G401.6 (cell line): ENCODE measurements around the gene NOS1.

ENCODE experiments used
- FAIRE-seq: peaks from 2 replicates; lab custom pipeline; 2012; peaks lifted over from hg19 to GRCh38; lab: Jason Lieb, UNC

Gene NOS1

GRCh38 chr12:117168976-117169375, 192.4 kb downstream of the NOS1 start:
- FAIRE-seq: no peak

GRCh38 chr12:117167769-117168168, 193.7 kb downstream of the NOS1 start:
- FAIRE-seq: no peak

- FAIRE-seq: no peak
Observed at GRCh38 chr12:117166107-117166506, 195.3 kb downstream of the NOS1 start.

- FAIRE-seq: no peak
Observed at GRCh38 chr12:117165342-117165741, 196.1 kb downstream of the NOS1 start.

GRCh38 chr12:117162633-117163032, 198.8 kb downstream of the NOS1 start:
- FAIRE-seq: no peak

- FAIRE-seq: no peak
Observed at GRCh38 chr12:117162167-117162539, 199.3 kb downstream of the NOS1 start.

- no peak for FAIRE-seq
Observed at GRCh38 chr12:117161460-117162166, 199.8 kb downstream of the NOS1 start.

GRCh38 chr12:117159674-117160073, 201.8 kb downstream of the NOS1 start:
- no peak for FAIRE-seq

GRCh38 chr12:117158911-117159553, 202.4 kb downstream of the NOS1 start:
- FAIRE-seq: no peak
